Measurements from ENCODE around the gene HHATL.

The HHATL gene

GRCh38 chr3:42662037-42662812, 40.4 kb downstream of the HHATL start:
- DNase-seq = no peak

GRCh38 chr3:42661593-42662022, 41.0 kb downstream of the HHATL start:
- DNase-seq = no peak

GRCh38 chr3:42660898-42661297, 41.7 kb downstream of the HHATL start:
- no peak for DNase-seq

GRCh38 chr3:42660131-42660715, 42.4 kb downstream of the HHATL start:
- no peak for DNase-seq

GRCh38 chr3:42659451-42660130, 43.0 kb downstream of the HHATL start:
- DNase-seq = no peak

GRCh38 chr3:42658771-42659390, 43.7 kb downstream of the HHATL start:
- DNase-seq = no peak

- DNase-seq = no peak
These were observed 44.4 kb downstream of the HHATL start for GRCh38 chr3:42658091-42658770.

GRCh38 chr3:42657675-42658074, 44.9 kb downstream of the HHATL start:
- no peak for DNase-seq

GRCh38 chr3:42656680-42657610, 45.7 kb downstream of the HHATL start:
- no peak for DNase-seq

GRCh38 chr3:42655980-42656679, 46.5 kb downstream of the HHATL start:
- DNase-seq = no peak

GRCh38 chr3:42655331-42655888, 47.2 kb downstream of the HHATL start:
- DNase-seq = no peak

GRCh38 chr3:42654331-42655201, 48.0 kb downstream of the HHATL start:
- DNase-seq = no peak

- no peak for DNase-seq
These were observed 48.9 kb downstream of the HHATL start, which contains the start of gene ZBTB47 for GRCh38 chr3:42653560-42654330. Gene ZBTB47, plus strand, starts transcription at chr3:42653697. Its CDS starts 4,659 bp downstream, at chr3:42658356.

GRCh38 chr3:42653303-42653559, 49.4 kb downstream of the HHATL start:
- DNase-seq = no peak

- DNase-seq = no peak
These were observed 49.8 kb downstream of the HHATL start for GRCh38 chr3:42652611-42653302.

GRCh38 chr3:42652251-42652610, 50.4 kb downstream of the HHATL start:
- no peak for DNase-seq

GRCh38 chr3:42651248-42652091, 51.1 kb downstream of the HHATL start:
- no peak for DNase-seq

GRCh38 chr3:42649783-42650182, 52.8 kb downstream of the HHATL start:
- no peak for DNase-seq

Measured in NCI-H2107 (cell line).